HPDE6-E6E7 (cell line): Measurements from ENCODE around the gene GGT7.
"Not testable (repeated sequence)": the region's sequence is repeated elsewhere in the genome, so short reads cannot be mapped to it uniquely, and the experiment has no call there.

Experiments
- DNase-seq: peaks from one replicate; pipeline ENCODE4 v3.0.0; 2011; ENCODE audit warnings: missing footprints; ENCODE audit errors: extremely low spot score

Gene GGT7

DNA sequence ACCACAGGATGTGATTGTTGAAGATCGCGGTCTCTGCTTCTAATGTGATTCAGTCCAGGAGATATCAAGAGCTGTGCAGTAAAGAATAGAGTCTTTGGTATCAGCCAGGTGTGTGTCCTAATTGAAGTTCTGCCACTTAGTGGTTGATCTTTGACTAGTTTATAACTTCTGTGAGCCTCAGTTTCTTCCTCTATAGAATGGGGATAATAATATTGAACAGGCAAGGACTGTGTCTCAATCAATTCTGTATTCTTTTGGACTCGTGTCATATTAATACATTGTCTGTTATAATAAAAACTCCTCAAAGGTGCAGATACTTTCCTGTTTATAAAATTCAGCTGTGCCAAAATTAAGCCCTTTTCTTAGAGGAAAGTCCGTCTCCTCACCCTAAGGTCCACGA is 24.1 kb downstream of the GGT7 start:
- no peak for DNase-seq

DNA sequence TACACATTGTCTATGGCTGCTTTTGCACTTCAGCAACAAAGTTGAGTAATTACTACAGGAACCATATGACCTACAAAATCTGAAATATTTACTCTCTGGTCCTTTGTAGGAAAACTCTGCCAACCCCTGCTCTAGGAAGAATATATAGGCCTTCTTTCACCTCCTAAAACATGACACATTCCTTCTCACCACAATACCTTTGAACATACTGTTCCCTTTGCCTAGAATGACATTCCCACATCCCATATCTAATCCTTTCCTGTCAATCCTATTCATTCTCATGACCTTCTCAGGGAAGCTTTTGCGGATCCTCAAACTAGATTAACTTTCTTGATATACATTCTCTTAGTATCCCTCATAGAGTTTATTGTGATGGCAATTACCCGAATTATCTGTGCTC is 29.2 kb downstream of the GGT7 start:
- DNase-seq: no peak

DNA sequence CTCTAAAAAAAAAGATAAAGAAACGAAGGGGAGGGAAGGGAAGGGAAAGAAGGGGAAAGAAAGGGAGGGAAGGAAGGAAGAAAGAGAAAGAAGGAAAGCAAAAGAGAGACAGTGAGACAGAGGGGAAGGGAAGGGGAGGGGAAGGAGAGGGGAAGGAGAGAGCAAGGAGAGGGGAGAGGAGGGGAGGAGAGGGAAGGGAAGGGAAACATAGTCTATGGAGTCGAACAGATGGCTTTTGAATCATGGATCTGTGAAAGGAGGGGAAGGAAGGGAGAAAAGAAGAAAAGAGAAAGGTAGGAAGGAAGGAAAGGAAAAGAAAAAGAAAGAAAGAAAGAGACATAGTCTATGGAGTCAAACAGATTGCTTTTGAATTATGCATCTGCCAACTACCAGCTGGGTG is 30.5 kb downstream of the GGT7 start:
- DNase-seq: no peak

GRCh38 chr20:34834459-34834893 is 38.2 kb downstream of the GGT7 start:
- peak; percentile 51 for DNase-seq

- no peak for DNase-seq
Observed at GRCh38 chr20:34831936-34832335, 40.7 kb downstream of the GGT7 start.

DNA sequence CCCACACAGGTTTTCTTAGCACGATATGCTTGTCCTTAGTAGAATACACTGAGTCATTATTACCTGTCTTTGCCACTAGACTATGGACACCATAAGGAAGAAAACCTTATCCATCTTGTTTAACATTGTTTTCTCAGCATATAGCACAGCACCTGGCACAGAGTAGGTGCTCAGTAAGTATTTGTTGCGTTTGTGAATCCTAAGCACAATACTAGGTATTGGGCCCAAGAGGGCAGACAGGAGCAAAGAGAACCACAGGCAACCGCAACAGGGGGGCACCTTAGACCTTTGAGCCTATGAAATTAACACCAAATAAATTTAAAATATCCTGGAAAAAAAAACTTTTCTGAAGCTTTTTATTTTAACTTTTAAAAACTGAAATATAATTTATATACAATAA is 43.5 kb downstream of the GGT7 start:
- DNase-seq: no peak

DNA sequence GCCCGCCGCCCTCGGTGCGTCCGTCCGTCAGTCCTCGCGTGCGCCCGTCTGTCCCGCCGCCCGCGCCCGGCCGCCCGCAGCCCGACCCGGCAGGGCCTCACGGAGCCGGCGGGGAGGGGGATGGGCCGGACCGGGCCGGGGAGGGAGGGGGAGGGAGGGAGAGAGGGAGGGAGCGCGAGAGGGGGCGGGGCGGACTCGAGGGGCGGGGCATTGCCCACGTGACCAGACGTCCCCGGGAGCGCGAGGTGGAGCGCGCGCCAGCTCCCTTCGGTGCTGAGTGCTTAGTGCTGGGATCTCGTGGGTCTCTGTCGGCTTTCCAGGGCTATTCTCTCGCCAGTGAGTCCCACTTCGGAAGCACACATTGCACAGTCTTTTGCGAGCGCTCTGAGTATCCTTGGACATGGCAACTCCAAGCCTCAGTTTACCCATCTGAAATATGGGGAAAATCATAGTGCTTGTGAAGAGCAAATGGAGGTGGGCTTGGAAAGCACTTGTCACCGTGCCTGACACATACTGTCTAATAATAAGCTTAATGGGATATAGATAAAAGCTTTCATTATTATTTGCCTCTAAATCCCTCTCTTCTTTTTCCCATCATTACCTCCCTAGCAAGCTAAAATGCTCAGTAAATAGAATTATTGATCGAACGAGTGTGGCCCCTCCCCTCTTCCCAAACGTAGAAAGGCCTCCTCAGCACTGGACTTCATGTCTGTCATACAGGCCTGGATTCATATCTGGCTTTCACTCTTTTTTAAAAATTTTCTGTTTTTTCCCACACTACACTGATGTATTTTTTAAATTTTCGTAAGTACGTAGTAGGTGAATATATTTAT is 46.9 kb downstream of the GGT7 start, which contains the start of gene NCOA6:
NCOA6 (minus strand) TSS at position 122 of the 833 bp plus-strand sequence. CDS start 43,296 bp downstream, outside the sequence.
- DNase-seq: peak; percentile 89

DNA sequence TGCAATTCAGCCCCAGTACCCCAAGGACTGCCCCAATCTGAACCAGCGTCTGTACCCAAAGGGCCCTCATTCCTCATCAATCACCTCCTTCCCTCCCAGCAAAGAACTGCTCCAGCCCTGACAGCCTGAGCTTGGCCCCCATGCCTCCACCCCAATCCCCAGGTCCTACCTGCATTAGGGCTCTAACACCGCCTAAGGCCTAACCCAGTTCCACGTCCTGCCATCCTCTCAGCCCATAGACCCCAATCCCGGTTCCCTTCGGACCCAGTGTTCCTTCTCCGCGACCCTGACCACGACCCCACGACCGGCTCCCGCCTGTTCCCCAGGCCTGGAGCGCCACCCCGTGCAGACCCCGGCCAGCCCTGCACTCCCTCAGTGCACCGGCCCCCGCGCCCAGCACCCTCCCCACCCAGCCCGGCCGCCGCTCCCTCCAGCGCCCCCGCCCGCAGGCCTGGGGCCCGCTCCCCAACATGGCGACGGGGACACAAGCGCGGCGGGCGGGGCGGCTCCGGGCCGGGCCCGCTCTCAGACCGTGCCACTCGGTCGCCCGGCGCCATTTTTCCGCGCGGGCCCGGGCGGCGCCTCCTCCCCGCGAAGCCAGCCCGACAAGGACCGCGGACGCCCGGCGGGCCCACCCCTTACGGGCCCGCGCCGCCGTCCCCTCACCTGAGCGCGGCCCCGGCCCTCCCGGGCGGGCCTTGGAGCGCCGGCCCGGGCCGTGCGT is 47.7 kb downstream of the GGT7 start:
- peak; percentile 69 for DNase-seq

GRCh38 chr20:34824452-34824805 is 48.2 kb downstream of the GGT7 start:
- peak; percentile 93 for DNase-seq

DNA sequence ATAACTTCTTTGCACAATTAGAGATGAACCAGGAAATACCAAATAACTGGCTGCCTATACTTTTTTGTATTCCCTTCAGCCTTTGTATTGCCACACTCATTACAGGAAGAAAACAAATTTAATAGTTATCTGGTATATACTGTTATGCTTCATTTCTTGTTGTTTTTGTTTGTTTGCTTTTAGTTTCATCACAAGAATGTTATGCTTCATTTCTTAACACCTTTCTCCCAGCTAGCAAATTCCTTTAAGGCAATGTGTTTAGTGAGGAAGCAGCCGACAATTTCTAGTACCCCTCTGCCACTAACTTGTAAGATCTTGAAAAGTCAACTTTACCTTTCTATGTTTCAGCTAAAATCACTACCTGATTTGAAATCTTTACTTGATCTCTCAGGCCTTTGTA is 48.6 kb downstream of the GGT7 start:
- no peak for DNase-seq

GRCh38 chr20:34820805-34821578 is 51.7 kb downstream of the GGT7 start:
- DNase-seq: no peak

DNA sequence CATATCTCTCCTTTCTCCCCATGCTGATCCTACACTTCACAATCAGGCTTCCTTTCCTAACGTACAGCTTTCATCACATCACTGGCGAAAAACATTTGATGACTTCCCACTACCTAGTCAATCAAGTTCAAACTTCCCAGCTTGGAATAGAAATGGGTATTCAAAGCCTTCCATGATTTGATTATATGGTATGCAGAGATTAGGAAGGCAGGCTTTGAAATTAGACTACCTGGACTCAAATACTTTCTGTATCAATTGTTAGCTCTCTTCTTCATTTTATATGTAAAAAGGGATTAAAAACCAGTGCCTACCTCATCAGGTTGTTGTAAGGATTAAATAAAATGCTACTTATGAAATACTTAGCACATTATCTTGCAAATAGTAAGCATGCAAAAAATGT is 54.9 kb downstream of the GGT7 start:
- DNase-seq: no peak

DNA sequence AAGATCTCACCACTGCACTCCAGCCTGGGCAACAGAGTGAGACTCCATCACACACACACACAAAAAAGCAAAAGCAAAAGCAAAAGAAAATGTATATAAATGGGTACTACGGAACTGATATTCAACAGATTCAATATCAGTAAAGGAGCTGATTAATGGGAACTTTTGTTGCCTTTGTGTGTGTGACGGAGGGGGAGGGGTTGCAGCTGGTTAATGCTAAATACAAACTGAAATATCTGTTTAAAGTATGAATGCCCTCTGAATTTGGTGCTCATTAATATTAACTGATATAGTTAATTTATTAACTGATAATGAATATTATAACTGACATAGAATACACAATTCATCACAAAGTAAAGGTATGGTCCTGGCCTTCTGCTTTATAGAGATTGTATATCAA is 55.6 kb downstream of the GGT7 start:
- no peak for DNase-seq

GRCh38 chr20:34815636-34816035 is 57.0 kb downstream of the GGT7 start:
- DNase-seq: no peak

DNA sequence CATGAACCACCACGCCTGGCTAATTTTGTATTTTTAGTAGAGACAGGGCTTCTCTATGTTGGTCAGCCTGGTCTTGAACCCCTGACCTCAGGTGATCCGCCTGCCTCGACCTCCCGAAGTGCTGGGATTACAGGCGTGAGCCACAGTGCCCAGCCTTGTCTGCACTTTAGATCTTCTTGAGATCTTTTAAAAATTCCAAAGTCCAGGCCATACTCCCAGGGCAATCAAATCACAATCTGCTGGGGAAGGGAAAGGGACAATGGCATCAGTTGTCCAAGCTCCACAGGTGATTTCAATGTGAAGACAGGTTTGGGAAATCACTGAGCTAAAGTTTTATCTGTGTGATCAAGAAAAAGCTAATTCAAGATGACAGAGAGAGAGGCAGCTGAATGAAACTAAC is 64.1 kb downstream of the GGT7 start:
- no peak for DNase-seq

DNA sequence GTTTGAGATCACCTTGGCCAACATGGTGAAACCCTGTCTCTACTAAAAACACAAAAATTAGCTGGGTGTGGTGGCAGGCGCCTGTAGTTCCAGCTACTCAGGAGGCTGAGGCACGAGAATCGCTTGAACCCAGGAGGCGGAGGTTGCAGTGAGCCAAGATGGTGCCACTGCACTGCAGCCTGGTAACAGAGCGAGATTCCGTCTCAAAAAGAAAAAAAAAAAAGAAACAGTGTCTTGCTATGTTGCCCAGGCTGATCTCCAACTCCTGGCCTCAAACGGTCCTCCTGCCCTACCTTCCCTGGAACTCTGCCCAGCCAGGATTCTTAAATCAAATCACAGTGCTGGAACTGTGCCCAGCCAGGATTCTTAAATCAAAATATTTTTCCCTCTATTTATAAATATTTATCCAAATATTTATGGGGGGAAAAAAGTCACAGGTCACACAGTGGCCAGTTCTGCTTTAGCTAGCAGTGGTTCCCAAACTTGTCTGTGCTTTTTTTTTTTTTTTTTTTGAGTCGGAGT is 64.7 kb downstream of the GGT7 start:
- not testable (repeated sequence) for DNase-seq

GRCh38 chr20:34806255-34806654 is 66.4 kb downstream of the GGT7 start:
- DNase-seq: no peak

GRCh38 chr20:34798871-34799270 is 73.8 kb downstream of the GGT7 start:
- DNase-seq: no peak

- DNase-seq: no peak
Observed at GRCh38 chr20:34798328-34798727, 74.3 kb downstream of the GGT7 start.

DNA sequence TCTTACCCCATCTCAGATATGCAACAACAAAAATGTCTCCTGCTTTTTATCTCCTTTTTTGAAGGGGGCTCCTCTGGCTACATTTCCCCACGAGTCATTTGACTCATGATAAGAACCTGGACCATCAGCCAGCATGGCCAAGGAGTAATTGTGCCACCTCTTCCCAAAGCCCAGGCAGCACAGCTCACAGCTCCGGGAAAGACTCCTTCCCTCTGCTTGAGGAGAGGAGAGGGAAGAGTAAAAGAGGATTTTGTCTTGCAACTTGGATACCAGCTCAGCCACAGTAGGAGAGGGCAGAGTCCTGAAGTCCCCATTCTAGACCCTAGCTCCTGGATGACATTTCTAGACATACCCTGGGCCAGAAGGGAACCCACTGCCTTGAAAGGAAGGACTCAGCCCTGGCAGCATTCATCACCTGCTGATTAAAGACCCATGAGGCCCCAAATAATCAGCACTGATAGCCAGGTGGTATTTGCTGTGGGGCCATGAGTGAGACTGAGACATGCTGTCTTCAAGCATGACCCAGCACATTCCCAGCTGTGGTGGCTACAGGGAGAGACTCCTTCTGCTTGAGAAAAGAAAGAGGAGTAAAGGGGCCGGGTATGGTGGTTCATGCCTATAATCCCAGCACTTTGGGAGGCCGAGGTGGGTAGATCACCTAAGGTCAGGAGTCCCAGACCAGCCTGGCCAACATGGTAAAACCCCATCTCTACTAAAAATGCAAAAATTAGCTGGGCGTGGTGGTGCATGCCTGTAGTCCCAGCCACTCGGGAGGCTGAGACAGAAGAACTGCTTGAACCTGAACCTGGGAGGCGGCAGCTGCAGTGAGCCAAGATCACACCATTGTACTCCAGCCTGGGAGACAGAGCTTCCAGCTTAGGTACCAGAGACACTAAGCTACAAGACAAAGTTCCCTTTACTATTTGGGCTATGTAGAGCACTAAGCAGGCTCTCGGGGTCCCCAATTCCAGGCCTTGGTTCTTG is 75.4 kb downstream of the GGT7 start:
- DNase-seq: no peak
